Upper lobe of right lung (tissue), 1 donor: ENCODE measurements around the gene ASB1. TPM values are rescaled to one million over a fixed set of nuclear protein-coding genes. Genes with fewer than 3 reads are reported as not detected.

ENCODE experiments used
- ATAC-seq: fragments of 200-7000 bp; cut with Tn5 transposase; one replicate; pipeline ENCODE4 v1.9.1; 2020; ENCODE audit warnings: mild to moderate bottlenecking, moderate library complexity
- DNase-seq: peaks from one replicate; pipeline ENCODE4 v3.0.0-alpha.2; 2020
- H3K27ac ChIP-seq: fragments of 200-600 bp; one replicate; pipeline ENCODE4 v1.8.0; 2022
- H3K27me3 ChIP-seq: fragments of 200-600 bp; one replicate; pipeline ENCODE4 v1.8.0; 2022; ENCODE audit warnings: mild to moderate bottlenecking
- H3K36me3 ChIP-seq: fragments of 200-600 bp; one replicate; pipeline ENCODE4 v1.8.0; 2022
- H3K4me1 ChIP-seq: fragments of 200-600 bp; one replicate; pipeline ENCODE4 v1.8.0; 2022
- H3K4me3 ChIP-seq: fragments of 200-600 bp; one replicate; pipeline ENCODE4 v1.8.0; 2022; ENCODE audit warnings: mild to moderate bottlenecking
- H3K9me3 ChIP-seq: fragments of 200-600 bp; one replicate; pipeline ENCODE4 v1.8.0; 2022
- intact Hi-C: fragments of 100-400 bp; cut with DNase I; formaldehyde crosslinking; loops from one replicate; pipeline ENCODE4 v1.11.0; 2022
- total RNA-seq: library from RNA; stranded (reverse); fragmentation: NEBNext Ultra II Directional; extraction: Animal tissue kit (Norgen Biotek cat#: 25700); gene quantifications from one replicate; pipeline ENCODE4 v1.2.1, GENCODE V29; 2021
- TF ChIP-seq, protein P1 (sequence below): fragments of 200-600 bp; IDR thresholded peaks from one replicate; pipeline ENCODE4 v1.8.0; 2022; ENCODE audit warnings: antibody characterized with exemption
- donor health status: DM: no; HTN: yes; CAD: no; lungs with severe emphysema.

The ASB1 gene
- total RNA-seq, 1 donor from 2014 or later, result 26.6 TPM

DNA sequence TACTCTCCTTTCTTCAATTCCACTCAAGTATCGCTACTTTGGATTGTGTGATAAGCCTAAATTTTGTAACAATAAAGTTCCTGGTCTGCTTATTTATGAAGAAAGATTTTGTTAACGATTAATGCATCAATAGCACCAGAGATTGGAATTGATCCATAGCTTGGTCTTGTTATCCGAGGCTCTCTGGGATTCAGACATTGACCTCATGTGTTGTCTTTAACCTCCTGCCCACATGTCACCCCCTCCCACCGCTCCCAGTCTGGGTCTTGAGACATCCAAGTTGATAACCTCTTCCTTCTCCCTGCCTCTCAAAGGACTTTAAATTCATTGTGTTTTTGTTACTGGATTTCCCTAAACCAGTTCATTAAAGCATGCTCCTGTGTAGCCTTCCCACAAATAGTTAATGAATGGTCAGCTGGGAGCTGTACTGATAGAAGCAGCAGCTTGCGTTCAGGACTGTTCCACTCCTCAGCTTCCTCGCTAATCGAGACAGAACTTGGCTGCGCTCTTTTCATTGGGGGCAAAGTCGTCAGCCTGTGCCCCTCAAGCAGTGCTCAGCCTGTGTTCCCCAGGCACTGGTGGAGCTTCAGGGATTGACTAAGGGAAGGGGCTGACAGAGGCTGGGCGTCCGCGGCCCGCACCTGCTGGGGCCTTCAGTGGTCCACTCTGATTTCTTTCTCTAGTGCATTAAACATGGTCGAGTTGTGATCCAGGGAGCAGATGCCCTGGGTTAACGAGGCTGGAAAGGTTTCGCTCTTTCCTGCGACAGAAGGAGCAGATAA, 18.9 kb downstream of the ASB1 start:
- Histone ChIP-seq H3K9me3 (no peaks in the 10 kb centered on the region), H3K36me3 (peaks cover 52% of the 10 kb centered on the region), H3K4me3 (no peak overlapping the region), H3K4me1 (peaks cover 16% of the 10 kb centered on the region), H3K27ac (no peak overlapping the region), H3K27me3 (no peaks in the 10 kb centered on the region)
- TF ChIP-seq, protein P1, sequence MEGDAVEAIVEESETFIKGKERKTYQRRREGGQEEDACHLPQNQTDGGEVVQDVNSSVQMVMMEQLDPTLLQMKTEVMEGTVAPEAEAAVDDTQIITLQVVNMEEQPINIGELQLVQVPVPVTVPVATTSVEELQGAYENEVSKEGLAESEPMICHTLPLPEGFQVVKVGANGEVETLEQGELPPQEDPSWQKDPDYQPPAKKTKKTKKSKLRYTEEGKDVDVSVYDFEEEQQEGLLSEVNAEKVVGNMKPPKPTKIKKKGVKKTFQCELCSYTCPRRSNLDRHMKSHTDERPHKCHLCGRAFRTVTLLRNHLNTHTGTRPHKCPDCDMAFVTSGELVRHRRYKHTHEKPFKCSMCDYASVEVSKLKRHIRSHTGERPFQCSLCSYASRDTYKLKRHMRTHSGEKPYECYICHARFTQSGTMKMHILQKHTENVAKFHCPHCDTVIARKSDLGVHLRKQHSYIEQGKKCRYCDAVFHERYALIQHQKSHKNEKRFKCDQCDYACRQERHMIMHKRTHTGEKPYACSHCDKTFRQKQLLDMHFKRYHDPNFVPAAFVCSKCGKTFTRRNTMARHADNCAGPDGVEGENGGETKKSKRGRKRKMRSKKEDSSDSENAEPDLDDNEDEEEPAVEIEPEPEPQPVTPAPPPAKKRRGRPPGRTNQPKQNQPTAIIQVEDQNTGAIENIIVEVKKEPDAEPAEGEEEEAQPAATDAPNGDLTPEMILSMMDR, result no peak
- intact Hi-C loops, result no loop called here
- DNase-seq (no peak), ATAC-seq (no peak)

GRCh38 chr2:238446371-238446770, 19.6 kb downstream of the ASB1 start:
- Histone ChIP-seq H3K36me3 (peaks cover 57% of the 10 kb centered on the region), H3K9me3 (no peaks in the 10 kb centered on the region), H3K4me1 (peaks cover 16% of the 10 kb centered on the region), H3K27me3 (no peaks in the 10 kb centered on the region), H3K4me3 (no peak overlapping the region), H3K27ac (no peak overlapping the region)
- ATAC-seq (no peak), DNase-seq (no peak)
- intact Hi-C loops, result no loop called here
- TF ChIP-seq, protein P1, result no peak

- intact Hi-C loops, result no loop called here
- Histone ChIP-seq H3K27me3 (no peaks in the 10 kb centered on the region), H3K27ac (no peak overlapping the region), H3K4me3 (no peak overlapping the region), H3K4me1 (peaks cover 7% of the 10 kb centered on the region), H3K9me3 (no peaks in the 10 kb centered on the region), H3K36me3 (peaks cover 67% of the 10 kb centered on the region)
- TF ChIP-seq, protein P1, result no peak
- no peak for ATAC-seq
- no peak for DNase-seq
Measured at GRCh38 chr2:238448031-238448955, 21.6 kb downstream of the ASB1 start.

DNA sequence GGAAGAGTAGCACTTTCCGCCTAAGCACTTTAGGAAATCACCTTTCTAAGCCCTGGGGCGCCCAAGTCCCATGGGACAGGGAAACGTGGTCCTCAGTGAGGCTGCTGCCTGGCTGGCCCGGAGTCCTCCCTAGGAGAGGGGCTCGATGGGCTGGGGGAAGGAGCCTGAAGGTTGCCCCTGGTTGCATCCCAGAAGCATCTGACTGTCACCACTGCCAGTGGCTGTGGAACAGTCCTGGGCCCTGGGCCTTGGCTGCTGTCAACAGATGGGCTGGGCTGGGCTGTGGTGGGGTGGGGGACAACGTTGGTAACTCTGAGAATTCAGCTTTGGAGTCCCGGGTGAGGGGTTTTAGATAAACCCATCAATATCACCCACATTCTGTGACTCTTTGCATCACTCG, 22.5 kb downstream of the ASB1 start:
- DNase-seq, result no peak
- H3K4me1 ChIP-seq, result peaks cover 7% of the 10 kb centered on the region
- intact Hi-C loops, result no loop called here
- peaks cover 65% of the 10 kb centered on the region for H3K36me3 ChIP-seq
- no peaks in the 10 kb centered on the region for H3K27me3 ChIP-seq
- no peak overlapping the region for H3K4me3 ChIP-seq
- no peak overlapping the region for H3K27ac ChIP-seq
- no peaks in the 10 kb centered on the region for H3K9me3 ChIP-seq
- TF ChIP-seq, protein P1, result no peak
- ATAC-seq, result no peak

DNA sequence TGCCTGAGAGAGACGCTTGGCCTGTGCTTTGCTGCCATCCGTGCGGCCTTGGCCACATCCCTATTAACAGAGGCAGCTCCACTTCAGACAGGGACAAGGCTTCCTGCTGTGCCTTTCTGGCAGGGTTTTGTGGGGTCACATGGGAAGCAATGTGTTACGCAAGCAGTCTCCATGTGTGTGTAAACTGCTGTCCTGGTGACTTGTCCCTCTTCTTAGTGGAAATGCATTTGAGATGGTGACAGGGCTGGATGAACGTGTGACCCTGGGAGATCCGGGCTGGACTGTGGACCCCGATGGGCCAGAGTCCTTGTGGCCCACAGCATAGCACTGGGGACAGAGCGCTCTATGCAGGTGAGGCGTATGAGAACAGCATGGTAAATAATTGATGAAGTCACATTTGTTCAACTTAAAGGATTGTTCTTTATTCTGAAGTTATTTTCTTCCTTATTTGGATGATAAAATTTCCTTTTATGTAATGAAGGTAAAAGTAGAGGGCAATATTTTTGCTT, 23.2 kb downstream of the ASB1 start:
- H3K4me1 ChIP-seq, result peaks cover 7% of the 10 kb centered on the region
- peak; percentile 92 for ATAC-seq
- intact Hi-C loops, result no loop called here
- no peak overlapping the region for H3K4me3 ChIP-seq
- no peaks in the 10 kb centered on the region for H3K27me3 ChIP-seq
- peak; percentile 77 for DNase-seq
- H3K36me3 ChIP-seq, result peaks cover 58% of the 10 kb centered on the region
- TF ChIP-seq, protein P1, result no peak
- peak overlapping the region; percentile 36 for H3K27ac ChIP-seq
- no peaks in the 10 kb centered on the region for H3K9me3 ChIP-seq
